Activated CD8-positive, alpha-beta memory T cell treated with anti-CD3 and anti-CD28 coated beads, Interleukin-2, amount 50 U/mL, for 48 hours (primary cell): Measurements from ENCODE around the gene RNF224.

ENCODE experiments used
- DNase-seq: peaks from one replicate; pipeline ENCODE4 v3.0.0-alpha.2; 2020

Gene RNF224

DNA sequence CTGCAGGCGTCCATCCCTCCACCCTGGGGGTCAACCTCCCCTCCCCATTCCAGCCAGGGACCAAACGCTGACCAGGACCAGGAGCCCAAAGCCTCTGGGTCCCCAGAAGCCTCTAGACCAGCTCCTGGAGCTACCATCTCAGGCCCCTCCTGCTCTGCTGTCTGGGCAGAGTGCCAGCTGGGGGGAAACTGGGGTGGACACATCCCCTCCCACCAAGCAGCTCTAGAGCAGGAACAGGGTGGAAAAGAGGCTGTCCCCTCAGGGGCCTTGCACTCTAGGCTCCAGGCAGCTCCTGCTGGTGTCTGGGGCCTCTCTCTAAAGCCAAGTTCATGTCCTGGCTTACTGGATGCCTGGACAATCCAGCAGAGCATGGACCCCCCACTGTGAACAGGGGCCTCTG, 34.4 kb upstream of the RNF224 start:
- no peak for DNase-seq

DNA sequence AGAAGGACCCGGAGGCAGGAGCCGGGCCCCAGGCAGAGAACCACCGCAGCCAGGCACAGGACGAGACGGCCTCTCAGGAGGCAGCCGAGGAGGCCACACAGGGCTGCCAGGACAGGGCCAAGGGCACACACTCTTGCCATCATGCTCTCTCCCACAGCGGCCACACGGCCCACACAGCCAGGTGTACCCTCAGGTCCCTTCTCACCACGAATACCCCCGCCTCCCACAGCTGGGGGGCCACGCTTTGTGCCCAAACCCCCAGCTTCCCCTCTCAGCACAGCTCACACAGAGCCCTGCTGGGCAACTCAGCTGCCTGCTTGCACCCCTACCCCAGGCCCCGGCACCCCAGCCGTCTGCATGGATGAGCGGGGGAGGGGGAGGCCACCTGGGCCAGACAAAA, 33.5 kb upstream of the RNF224 start:
- DNase-seq, result no peak

DNA sequence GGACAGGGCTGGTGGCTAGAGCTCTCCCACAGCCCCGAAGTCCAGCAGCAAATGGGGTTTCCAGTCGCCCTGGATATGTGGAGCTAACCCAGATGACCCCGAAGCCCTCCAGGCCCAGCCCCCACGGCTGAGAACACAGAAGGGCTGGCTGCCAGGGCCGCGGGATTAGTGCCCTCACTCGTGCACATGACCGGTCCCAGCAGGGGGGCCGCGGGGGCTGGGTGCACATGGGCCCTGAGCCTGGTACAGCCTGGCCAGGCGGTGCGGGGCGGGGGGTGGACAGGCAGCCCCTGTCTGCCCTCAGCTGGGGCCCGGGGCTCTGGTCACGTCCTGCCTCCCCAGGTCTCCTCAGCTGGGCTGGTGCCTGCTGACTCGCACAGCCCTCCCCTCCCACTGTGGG, 32.9 kb upstream of the RNF224 start:
- no peak for DNase-seq

DNA sequence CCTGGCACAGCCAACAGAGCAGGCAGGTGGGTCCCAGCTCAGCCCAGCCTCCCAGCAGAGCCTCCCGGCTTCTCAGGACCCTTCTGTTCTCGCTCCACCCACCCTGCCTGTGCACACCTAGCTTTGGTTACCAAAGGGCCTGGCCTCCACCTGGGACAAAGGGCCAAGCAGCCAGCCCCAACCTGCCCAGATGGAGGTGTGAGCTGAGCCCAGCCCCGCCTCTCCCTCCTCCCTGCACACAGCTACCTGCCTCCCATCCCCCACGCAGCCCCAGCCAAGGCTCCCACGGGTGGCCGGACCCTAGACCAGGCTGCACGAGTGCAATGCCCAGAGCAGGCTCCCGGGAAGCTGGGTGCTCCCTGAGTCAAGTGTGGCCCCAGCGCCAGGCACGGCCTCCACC, 32.4 kb upstream of the RNF224 start:
- no peak for DNase-seq

DNA sequence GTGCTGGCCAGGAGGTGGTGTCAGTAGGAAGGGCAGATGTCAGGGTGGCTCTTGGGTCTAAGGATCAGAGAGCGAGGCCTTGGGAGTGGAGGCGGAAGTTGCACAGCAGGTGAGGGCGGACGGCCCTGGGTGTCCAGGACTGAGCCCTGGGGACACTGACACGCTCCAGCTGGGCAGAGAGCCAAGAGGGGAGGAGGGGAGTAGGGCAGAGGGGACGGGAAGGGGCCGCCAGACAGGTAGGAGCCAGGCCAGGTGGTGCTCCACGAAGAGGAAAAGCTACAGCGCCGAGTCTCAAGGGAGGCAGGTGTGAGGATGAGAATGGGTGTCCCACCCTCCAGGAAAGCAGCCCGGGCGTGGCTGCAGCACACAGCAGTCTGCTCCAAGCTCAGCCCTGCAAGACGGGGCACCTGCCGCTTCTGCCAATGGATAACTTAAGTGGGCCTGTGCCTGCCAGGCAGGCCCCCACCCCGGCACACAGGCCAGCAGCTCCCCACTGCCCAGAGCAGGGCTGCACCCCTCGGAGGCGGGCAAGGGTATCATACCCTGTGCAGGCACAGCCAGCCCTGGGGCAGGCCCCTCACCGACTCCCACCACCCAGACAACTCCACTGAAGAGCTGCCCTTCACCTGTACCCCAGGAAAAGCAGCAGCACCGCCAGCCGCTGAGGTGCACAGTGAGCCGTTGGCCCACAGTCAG, 31.6 kb upstream of the RNF224 start:
- DNase-seq, result no peak

DNA sequence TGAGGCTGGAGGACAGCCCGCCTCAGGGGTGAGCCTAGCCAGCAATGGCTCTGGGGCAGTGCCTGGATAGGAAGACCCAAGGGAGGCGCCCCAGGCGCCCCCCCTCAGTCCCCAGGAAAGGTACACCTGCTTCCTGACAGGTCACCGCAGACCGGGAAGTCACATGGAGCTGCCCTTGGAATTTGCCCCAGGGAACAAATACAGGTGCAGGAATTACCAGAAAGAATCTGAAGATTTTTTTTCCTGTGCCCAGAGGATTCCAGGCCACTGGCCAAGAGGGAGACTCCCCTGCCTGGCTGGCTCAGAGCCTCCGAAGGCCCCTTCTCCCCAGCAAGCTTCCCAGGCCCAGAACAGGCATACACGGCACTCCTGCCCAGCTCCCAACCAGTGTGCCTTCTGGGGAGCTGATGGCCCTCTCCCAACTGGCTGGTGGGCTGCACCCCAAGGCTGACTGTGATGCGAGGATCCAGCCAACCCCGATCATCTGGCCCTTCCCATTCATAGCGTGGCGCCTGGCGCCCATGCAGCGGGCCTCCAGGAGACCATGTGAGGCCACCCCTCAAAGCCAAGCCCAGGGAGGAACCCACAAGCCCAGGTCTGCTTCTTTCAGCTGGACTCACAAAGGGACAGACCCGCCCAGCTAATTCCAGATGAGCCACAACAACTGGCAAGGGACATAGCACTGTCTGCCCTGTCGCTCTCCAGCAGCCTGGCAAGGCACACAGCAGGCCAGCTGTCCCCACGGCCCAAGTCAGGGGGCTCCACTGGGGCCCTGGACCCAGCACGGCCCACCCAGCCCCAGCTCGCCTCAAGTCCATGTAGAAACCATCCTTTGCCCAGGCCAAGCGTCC, 29.0 kb upstream of the RNF224 start:
- no peak for DNase-seq

DNA sequence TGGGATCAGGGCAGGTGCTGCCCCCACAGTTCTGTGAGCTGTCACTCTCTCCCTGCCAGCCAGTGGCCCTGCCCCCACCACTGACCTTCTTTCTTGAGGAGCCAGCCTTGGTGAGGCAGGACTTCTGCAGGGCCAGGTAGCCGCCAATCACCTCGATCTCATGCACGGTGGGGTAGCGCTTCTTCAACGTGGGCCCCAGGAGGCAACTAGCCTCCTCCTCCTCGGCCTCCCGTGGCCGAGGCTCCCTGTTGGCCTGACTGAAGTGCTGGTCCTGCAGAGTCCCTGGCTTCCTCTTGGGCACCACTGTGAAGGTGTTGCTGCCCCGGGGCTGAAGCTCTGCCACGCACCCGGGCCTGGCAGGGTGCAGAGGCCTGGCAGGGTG, 28.4 kb upstream of the RNF224 start:
- DNase-seq, result no peak

DNA sequence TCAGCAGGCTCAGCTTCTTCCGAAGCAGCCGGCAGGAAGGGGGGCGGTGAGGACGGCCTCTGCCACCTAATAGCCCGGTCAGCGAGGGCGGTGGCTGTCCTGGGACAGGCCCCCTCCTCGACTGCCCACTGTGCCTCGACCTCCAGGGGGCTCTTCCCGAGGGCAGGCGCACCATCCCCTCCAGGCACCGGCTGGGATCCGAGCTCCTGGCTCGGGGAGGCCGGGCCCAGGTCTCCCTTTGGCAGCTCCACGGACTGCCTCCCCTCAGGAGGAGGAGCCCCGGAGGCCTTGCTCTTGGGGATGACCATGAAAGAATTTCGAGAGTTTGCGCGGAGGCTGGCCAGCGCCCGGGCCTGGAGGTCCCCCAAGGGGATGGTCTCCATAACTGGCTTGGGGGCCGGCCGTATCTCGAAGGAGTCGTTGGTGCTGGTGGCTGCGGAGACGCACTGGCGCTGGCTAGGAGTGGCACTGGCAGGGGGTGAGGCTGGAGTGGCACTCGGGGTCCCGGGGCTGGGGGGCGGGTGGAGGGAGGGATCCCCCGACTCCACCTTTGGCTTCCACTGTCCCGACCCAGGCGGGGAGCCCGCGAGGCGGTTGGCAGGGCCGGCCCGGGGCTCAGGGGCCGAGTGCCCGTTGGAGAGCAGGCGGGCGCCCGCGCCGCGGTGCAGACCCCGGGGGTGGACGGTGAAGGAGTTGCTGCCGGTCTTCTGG, 27.7 kb upstream of the RNF224 start:
- DNase-seq, result no peak

DNA sequence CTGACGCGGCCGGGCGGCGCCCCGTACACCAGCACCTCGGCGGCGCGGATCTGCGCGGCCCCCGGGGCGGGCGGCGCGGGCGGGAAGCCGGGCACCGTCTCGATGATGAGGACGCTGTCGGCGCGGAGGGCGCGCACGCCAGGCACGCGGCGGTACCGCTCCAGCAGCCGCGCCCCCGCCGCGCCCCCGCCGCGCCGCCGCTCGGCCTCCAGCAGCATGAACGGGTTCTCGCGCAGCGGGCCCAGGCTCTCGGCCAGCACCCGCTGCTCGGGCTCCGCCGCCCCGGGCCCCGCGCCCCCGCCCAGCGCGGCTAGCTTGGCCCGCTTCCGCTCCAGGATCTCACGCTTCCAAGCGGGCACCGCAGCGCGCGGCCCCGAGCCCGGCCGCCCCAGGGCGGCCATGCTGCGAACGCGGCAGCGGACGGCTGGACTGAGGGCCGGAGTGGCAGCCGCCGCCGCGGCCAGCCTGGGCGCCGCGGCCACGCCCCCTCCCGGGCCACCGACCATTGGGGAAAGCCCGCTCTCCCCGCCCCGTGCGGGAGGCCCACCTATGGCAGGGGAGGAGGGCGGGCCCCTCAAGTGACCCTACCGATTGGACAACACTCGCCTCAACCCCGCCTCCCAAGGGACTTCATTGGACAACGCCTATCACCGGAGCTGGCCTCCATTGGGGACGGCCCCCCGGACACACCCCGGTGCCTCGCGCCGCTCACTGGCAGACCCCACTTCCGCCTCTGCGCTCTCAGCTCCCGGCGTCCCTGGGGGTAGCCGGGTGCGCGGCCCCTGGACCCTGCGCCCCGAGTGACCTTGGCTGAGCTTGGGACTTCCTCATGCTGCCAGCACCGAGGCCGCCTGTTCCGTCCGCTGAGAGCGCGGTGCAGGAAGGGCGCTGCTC, 26.7 kb upstream of the RNF224 start, which contains the start of gene TPRN:
TSS of gene TPRN (minus strand) at position 431 of the 894 bp plus-strand sequence. CDS start at position 401, 30 bp downstream.
- DNase-seq, result peak; percentile 97

DNA sequence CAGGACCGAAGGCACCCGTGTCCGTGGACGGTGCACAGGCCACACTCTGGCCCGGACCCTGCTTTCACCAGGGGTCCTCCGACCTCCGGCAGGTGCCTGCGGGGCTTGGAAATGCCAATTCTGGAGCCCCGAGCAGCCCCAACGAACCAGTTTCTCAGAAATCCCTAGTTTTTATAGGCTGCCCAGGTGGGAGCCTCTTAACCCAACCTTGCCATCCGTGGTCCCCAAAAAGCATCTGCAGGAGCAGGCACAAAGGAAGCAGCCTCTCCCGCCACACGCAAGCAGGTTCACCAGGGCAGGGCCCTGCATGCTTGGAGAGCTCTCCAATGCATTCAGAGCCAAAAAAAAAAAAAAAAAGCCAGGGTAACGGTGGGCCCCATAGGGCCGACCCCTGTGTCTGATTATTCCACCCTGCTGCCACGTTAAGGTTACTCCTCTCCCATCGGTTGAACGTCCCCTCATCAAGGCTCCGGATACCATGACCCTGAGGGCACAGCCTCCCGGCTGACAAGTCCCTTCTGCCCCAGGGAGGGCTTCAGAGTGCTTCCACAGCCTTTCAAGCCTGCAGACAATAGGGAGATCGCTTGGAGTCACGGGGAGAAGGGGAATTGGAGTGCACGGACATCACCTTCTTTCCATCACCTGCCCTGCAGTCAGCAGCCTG, 26.0 kb upstream of the RNF224 start:
- DNase-seq, result no peak

DNA sequence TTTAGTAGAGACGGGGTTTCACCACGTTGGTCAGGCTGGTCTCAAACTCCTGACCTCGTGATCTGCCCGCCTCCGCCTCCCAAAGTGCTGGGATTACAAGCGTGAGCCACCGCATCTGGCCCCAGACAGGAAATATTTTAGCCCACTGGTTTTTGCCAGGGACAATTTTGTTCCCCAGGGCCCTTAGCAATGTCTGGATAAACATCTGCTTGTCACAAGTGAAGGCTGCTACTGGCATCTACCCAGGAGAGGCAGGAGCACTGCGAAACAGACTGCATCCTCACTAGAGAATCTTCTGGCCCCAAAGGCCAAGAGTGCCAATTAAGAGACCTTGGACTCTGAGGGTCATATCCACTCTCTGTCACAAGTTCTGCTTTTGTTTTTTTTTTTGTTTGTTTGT, 24.3 kb upstream of the RNF224 start:
- DNase-seq, result no peak

DNA sequence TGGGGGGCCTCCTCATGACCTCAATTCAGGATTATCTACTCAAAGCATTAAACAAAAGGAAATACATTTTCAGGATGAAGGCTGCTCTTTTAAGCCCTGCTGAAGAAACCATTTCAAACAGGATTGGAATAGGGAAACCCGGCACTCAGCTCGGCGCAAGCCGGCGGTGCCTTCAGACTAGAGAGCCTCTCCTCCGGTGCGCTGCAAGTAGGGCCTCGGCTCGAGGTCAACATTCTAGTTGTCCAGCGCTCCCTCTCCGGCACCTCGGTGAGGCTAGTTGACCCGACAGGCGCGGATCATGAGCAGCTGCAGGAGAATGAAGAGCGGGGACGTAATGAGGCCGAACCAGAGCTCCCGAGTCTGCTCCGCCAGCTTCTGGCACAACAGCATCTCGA, 22.6 kb upstream of the RNF224 start:
- DNase-seq, result no peak

DNA sequence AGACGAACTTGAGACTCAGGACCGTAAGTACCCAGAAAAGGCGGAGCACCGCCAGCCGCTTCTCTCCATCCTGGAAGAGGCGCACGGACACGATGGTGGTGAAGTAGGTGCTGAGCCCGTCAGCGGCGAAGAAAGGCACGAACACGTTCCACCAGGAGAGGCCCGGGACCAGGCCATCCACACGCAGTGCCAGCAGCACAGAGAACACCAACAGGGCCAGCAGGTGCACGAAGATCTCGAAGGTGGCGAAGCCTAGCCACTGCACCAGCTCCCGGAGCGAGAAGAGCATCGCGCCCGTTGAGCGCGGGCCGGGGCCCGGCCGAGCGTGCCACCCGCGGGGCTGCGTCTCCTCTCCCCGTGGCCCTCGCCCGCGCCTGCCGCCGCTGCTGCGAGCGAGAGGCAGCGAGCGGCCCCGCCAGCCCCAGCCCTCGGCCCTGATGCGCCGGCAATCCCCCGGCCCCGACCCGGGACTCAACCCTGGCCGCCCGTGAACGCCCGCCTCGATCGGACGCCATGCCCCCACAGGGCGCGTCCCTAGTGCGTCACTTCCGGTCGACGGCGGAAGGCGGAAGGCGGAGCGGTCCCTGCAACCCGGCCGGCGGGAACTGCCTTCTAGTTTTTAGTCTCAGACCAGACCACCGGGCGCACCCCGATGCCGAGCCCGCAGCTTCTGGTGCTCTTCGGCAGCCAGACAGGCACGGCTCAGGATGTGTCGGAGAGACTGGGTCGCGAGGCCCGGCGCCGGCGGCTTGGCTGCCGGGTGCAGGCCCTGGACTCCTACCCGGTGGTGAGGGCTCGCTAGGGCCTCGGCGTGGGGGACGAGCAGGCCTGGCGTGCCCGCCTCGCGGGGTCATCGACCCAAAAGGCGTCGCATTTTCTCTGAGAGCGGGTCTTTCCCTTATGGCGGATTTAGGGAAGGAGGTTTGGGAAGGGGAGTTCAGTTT, 21.9 kb upstream of the RNF224 start, which contains the start of the genes NDOR1 and TMEM203:
TSS of gene NDOR1 (plus strand) at position 575 of the 944 bp plus-strand sequence. CDS start at position 653, 78 bp downstream.
TSS of gene TMEM203 (minus strand) at position 523 of the 944 bp plus-strand sequence. CDS start at position 289, 234 bp downstream.
- peak; percentile 99 for DNase-seq

DNA sequence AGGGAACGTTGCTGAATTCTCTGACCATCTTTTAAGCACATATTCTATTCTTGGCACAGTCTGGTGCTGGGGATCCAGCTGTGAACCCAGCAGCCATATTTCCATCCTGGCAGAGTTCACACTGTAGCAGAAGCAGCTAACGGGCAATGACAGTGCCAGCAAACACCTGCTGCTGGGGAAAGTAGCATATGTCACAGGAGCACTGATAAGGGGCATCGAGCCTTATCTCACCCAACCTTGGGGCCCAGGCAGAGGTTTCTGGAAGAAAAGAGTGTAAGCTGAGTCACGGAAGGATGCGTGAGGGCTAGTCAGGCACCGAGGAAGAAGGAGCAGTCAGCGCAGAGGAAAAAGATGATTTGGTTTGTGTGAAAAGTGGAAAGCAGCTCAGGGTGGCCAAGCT, 20.7 kb upstream of the RNF224 start:
- no peak for DNase-seq

DNA sequence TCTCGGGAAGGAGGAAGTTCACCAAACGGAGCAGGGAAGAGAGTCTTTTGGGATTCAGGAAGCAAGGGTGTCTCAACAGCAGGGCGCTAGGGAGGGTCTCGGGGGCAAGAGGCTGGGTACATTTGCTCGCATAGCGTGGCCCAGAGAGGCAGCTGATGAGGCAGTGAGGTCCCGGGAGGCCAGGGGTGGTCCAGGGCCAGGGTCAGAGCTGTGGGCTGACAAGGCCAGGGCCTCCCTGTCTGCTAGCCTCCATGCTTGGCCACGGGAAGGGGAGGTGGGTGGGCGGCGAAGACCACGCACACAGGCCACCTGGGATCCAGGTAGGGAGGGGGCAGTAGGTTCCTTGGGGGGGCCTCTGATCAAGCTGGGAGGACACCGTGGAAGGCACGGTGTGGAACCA, 15.8 kb upstream of the RNF224 start:
- no peak for DNase-seq

DNA sequence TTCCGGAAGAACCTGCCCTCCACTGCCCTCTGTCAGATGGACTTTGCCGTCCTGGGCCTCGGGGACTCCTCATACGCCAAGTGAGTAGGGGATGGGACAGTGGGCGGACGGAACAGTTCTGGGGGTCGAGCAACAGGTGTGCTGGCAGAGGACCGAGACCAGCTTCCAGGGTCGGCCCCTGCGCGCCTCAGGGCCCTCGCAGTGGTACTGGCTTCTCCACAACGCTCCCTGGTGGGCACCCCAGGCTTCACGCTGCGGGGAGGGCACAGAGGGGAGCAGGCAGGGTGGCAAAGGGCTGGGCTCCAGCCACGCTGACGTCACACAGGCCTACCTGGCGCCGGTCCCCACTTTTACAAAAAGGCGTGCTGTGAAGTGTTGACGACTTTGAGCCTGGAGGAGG, 14.8 kb upstream of the RNF224 start:
- no peak for DNase-seq

DNA sequence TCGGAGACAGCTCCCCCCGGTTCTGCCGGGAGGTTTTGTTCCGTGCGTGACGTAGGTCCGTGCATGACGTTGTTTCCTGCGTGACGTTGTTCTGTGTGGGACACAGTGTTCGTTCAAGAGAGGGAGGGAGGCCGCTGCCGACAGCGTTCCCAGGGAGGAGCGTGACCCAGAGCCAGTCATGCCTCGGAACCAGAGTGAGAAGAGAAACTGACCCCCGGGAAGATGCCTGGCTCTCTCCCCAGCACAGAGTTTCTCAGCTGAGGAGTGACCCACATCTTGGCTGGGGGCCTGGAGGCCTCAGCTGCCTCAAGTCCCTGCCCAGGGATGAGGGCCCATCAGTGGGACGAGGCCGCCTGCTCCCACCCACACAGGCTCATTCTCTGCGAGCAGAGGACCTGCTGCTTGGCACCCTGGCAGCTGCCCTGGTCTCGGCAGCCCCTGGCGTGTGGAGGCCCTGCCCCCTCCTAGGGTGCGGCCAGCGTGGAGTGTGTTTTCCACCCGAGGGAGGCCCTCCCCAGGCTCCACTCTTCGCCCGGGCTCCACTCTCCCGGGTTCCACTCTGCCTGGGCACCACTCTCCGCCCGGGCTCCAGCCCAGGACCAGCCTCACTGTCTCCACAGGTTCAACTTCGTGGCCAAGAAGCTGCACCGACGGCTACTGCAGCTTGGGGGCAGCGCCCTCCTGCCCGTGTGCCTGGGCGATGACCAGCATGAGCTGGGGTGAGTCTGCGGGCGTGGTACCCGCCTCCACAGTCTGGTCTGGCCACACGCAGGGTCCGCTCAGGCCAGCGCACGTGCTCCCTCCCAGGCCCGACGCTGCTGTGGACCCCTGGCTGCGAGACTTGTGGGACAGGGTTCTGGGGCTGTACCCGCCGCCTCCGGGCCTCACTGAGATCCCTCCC, 13.9 kb upstream of the RNF224 start:
- no peak for DNase-seq

DNA sequence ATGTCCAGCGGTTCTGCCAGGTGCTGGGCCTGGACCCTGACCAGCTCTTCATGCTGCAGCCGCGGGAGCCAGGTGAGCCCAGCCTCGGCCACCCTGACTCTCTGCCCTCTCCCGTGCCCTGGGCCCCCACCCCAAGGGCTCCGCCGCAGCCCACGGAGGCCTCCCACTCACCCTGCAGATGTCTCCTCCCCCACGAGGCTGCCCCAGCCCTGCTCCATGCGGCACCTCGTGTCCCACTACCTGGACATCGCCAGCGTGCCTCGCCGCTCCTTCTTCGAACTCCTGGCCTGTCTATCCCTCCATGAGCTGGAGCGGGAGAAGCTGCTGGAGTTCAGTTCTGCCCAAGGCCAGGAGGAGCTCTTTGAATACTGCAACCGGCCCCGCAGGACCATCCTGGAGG, 12.7 kb upstream of the RNF224 start:
- DNase-seq, result no peak

DNA sequence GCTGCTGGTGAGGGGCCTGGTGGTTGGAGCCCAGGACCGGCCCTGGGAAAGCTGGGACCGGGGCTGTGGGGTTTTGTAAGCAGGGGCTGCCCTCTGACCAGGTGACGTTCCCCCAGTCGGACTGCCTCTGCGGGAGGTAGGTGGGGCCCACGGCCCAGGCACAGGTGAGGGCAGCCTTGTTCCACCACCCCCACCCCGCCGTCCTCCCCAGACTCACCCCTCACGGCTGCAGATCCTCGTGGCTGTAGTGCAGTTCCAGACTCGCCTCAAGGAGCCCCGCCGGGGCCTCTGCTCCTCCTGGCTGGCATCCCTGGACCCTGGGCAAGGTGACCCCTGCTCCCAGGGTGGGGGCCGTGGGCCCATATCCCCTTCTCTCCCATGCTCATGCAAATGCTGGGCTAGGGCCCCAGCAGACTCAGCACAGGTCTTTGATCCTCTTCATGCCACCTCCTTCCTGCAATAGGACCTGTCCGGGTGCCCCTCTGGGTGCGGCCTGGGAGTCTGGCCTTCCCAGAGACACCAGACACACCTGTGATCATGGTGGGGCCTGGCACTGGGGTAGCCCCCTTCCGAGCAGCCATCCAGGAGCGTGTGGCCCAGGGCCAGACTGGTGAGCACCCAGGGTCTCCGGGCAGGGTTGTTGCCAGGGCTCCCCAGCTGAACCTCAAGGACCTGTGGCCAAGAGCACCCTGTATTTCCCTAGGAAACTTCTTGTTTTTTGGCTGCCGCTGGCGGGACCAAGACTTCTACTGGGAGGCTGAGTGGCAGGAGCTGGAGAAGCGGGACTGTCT, 11.9 kb upstream of the RNF224 start:
- no peak for DNase-seq
